Esophagus squamous epithelium (tissue), 4 donors: ENCODE measurements around the gene EEF1E1.

Source experiments
- POLR2A ChIP-seq, 4 donors: fragments of 450-650 bp; IDR thresholded peaks; one replicate each; pipeline ENCODE4 v1.6.1; 2017; ENCODE audit warnings: antibody characterized with exemption in 4 of 4, mild to moderate bottlenecking in 4 of 4, moderate library complexity in 3 of 4
- TF ChIP-seq, protein P1 (sequence below), 6 experiments: fragments of 450-650 bp in 4 of 6; fragments of 200-600 bp in 2 of 6; sonication (generic) in 2 of 6; IDR thresholded peaks; one replicate each; pipeline ENCODE4 v1.5.1; 2016 to 2019; ENCODE audit warnings: antibody characterized with exemption in 6 of 6, mild to moderate bottlenecking in 4 of 6, moderate library complexity in 4 of 6

DNA sequence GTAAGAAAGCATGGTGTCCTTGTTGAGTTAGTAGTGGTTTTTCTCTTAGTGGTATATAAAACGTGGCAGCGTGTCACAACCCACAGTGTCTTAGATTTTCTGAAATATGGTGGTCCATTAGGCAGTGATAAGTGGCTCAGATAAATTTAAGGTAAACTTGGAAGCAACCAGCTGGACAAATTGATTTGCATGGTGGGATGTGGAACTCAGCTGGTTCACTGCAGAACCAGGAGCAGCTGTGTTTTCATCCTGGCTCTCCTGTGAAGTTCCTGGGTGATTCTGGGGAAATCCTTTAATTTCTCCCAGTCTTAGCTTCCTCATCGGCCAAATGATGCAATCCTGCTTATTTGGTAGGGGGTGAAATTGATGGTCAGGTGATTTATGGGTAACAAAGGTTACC is 32.9 kb upstream of the EEF1E1 start:
- TF ChIP-seq, protein P1, sequence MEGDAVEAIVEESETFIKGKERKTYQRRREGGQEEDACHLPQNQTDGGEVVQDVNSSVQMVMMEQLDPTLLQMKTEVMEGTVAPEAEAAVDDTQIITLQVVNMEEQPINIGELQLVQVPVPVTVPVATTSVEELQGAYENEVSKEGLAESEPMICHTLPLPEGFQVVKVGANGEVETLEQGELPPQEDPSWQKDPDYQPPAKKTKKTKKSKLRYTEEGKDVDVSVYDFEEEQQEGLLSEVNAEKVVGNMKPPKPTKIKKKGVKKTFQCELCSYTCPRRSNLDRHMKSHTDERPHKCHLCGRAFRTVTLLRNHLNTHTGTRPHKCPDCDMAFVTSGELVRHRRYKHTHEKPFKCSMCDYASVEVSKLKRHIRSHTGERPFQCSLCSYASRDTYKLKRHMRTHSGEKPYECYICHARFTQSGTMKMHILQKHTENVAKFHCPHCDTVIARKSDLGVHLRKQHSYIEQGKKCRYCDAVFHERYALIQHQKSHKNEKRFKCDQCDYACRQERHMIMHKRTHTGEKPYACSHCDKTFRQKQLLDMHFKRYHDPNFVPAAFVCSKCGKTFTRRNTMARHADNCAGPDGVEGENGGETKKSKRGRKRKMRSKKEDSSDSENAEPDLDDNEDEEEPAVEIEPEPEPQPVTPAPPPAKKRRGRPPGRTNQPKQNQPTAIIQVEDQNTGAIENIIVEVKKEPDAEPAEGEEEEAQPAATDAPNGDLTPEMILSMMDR (IDR thresholded peaks at IDR 0.05): no peak
- TF ChIP-seq POLR2A (IDR thresholded peaks at IDR 0.05): no peak
